ENCODE results near the gene PTGES3.
"Not testable (repeated sequence)": the region's sequence is repeated elsewhere in the genome, so short reads cannot be mapped to it uniquely, and the experiment has no call there.

The PTGES3 gene, protein sequence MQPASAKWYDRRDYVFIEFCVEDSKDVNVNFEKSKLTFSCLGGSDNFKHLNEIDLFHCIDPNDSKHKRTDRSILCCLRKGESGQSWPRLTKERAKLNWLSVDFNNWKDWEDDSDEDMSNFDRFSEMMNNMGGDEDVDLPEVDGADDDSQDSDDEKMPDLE

DNA sequence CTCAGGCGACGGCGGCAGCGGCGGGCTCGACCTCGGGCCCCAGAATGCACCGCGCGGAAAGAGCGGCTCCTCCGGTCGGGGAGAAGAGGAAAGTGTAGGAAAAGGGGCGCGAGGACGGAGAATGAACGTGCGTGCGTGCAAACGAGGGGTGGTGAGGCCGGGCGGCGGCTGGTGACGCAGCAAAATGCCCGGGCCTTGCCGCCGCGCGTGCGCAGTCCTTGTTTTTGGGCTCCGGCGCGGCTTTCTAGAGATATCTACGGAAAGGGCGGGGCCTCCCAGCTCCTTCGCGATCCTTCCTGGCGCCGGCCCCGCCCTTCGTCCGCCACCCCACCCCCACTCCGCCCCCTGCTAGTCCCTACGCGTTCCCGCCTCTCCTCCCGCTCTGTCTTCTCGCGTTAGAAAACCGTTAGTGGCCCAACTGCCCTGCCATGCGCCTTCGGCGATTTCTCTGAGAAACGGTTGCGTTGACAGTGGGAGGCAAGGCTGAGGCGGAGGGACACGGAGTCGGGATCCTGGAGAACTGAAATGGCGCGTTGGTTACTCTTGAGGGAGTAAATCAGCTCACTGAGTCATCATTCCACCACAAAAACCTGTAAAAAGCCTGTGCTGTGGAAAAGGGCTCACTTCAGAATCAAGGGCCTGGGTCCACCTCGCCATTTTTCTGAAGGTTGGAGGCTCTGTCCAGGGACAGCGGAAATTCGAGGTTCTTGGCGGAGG is at the start of gene PTGES3:
TSS of gene PTGES3 (minus strand) at position 156 of the 717 bp plus-strand sequence. CDS start 285 bp downstream, outside the sequence.
- peak; percentile 99 for DNase-seq

DNA sequence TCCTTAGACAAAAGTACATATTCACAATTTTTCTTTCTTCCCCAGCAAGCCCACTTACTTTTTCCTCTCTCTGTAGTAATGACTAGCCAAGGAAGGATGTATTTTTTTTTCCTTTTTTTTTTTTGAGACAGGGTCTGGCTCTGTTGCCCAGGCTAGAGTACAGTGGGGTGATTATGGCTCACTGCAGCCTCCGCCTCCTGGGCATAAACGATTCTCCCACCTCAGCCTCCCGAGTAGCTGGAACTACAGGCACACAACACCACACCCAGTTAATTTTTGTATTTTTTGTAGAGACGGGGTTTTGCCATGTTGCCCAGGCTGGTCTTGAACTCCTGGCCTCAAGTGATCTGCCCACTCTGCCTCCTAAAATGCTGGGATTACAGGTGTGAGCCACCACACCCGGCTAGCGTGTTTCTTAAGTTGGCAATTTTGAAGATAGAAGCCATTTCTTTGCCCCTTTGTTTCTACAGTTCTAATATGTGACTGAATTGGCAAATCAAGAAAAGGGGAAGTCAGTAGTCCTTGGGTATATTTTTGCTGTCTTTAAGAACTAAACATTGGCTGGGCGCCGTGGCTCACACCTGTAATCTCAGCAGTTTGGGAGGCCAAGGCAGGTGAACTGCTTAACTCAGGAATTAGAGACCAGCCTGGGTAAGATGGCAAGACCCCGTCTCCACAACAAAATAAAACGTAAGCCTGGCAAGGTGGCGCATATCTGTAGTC is 40.2 kb upstream of the PTGES3 start:
- no peak for DNase-seq

DNA sequence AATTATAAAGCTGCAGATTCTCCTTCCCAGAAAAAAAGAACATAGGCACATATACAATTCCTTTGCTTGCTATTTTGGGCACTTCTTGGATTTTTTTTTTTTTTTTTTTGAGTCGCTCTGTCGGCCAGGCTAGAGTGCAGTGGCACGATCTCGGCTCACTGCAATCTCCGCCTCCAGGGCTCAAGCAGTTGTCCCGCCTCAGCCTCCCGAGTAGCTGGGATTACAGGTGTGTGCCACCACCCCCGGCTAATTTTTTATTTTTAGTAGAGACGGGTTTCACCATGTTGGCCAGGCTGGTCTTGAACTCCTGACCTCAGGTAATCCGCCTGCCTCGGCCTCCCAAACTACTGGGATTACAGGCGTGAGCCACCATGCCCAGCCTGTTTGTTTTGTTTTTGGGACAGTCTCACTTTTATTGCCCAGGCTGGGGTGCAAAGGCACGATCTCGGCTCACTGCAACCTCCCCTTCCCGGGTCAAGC is 38.2 kb upstream of the PTGES3 start:
- DNase-seq, result not testable (repeated sequence)

DNA sequence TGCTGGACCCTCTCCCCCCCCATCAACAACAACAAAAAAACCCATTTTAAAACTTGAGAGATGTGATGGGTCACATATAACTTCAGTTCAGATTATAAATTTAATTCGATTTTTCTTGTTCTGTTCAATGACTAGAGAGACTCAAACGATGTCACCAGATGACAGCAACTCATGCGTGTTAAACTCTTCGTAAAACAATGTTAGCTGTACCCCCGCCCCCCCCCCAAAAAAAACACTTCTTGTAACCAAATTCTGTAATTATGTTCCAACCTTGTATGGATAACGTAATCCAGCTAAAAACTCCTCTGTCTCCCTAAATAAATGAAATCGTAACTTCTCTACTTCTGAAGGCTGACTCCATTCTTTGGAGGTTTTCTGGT is 37.6 kb upstream of the PTGES3 start:
- DNase-seq, result no peak

DNA sequence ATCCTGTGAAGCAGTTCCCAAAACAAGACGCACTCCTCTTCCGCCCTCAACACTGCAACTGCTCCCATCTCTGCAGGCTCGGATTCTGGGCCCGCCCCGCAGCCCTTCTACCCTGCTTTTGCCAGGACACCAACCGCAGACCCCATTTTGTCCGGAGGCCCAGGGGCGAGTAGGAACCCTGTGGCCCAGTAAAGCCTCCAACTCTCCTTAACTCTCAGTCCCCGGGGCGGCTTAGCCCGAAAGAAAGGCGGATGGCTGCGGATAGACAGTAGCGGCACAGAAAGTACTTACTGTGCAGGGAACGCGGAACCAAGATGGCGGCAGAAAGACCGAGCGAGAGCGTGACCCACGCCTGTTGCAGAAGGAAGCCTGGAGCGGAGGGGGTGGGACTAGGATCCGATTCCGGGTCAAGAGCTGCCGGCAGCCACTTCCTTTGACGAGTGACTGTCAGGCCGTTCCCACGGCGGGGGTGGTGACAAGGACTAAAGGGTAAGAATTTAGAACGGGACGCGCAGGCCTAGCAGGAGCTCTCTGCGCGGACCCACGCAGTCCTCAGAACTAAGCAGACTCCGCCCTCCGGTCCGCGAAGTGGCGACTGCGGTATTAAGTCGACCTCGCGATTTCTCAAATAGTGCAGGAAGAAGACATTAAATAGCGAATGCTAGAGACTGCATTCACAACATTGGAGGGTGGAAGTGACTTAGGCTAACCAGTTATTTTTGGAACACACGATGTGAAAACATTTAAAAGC is 37.1 kb upstream of the PTGES3 start, which contains the start of gene NACA:
TSS of gene NACA (minus strand) at position 328 of the 751 bp plus-strand sequence. CDS start 778 bp downstream, outside the sequence.
- peak; percentile 99 for DNase-seq

DNA sequence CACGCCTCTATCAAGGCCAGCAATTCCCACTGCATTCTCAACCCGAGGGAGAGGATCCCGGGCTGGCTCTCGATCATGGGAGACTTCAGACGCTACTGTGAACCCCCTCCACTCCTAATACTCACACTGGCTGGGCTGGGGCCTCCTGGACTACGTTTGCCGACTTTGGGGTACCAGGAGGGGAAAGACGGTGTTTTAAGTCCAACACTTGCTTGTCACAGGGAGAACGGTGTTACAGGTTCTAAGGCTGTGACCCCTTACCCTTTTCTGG is 36.6 kb upstream of the PTGES3 start:
- no peak for DNase-seq

DNA sequence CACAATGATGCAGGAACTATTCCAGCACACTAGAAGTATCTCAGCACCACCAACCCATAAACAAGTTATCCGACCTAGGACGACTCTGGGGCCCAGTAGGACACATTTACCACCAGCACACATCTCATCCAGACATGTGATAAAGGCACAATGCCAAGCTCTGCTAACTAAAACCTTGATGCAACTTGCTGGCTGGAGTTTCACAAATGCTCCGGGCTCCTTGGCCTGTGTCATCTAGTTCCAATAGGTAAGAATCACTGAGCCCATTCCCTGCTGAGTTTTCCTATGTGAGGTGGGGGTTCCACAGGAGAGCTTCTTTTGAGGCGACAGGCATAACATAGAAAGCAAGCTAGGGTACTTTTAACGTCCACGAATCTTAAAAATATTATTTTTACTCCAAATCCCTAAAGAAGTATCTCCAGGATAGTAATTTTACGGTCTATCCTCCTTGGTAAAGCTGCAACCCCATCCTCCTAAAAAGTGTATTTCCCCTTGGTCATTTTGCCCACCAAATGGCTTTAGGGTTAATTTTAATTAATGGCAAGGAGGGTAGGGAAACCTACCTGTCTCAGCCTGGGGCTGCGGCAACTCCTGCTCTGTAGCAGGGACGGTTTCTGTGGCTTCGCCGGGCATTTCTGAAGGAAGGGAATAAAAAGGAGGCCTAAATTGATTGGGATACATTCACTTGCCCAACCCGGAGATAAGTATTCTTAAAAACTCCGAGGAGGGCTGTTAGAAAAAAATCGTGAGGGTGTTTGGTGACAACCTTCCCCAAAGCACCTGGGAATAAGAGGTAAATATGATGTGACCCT is 36.0 kb upstream of the PTGES3 start:
- peak; percentile 64 for DNase-seq

DNA sequence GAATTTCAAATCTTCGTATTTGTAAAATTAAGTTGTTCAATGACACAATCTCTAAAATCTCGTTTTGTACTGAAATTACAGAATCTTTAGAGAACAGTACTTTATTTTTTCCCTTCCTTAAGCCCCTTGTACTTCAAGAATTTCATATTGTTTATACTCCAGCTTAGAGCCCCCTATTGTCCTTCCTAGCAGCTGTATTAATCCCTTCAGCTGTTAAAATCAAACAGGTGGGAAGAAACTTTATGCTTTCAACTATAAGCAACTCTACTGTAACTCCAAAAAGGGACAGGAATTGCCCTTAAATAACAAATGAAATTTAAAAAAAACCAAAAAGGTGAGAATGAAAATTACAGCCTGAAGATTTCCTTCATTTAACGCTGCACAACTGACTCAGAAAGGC is 35.3 kb upstream of the PTGES3 start:
- no peak for DNase-seq

DNA sequence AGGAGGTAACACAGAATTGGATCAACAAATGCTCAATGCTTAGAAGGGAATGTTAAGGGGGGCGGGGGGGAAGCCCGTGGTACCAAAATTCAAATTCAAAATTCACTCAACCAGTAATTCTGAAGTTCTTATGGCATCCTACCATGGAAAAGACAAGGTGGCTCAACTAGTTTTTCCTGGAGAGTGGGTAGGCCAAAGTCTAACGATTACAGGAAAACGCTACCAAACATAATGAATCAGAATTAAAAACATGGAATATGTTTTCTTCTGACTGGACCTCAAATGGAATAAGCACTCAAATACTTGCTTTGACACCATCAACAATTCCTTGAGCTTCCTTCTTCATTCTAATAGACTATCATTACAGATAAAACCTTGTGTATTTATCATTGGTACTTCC is 34.7 kb upstream of the PTGES3 start:
- no peak for DNase-seq

DNA sequence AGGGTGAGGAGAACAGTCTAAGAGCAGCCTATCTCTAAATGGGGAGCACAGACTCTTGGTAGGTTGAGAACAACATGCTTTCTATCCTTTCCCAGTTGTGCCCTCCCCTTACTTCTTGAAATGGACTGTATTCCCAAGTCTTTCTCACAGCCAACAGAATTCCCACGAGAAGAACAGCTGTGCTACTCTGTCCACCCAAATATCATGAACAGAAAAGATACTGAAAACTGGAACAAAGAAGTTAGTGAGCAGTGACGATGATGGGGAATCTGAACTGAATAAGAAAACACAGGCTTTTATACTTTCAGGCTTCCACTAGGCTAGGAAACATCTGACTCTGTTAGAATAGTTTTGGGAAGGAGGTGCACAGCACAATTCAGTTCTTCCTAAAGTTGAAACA is 33.6 kb upstream of the PTGES3 start:
- no peak for DNase-seq

DNA sequence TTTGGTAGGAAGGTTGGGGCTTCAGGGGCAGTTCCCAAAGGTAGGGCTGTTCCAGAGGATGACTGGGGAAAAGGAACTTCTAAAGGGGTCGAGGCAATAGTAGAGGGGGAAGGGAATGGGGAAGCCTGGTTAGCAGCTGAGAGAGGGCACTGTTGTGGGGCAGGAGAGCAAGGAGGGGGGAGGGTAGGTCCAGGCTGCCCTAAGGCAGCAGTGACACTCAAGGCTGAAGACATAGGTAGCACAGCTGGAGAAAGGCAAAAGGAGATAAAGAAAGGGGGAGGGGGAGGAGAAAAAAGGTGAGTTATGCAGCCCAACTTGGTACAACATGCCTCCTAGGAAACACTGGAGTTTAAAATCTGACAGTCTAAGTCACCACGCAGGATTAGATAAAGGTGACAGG is 33.1 kb upstream of the PTGES3 start:
- no peak for DNase-seq

DNA sequence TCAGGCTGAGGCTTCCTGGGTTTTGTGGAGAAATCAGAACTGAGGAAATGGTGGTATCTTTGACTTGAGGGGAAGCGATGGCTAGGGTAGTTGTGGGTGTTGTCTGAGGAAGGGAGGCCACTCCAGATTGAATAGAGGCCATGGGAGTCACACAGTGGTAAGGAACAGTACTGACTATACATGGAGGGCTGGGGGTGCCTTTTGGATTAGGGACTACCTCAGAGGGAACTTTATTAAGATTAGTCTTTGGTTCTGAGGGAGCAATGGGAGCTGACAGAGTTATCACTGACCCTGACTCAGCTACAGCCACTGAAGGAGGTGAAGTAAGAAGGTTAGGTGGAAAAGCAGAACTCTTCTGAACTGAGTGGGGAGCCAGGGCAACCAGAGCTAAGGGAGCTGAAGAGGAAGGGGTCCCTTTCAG is 32.7 kb upstream of the PTGES3 start:
- DNase-seq, result no peak

DNA sequence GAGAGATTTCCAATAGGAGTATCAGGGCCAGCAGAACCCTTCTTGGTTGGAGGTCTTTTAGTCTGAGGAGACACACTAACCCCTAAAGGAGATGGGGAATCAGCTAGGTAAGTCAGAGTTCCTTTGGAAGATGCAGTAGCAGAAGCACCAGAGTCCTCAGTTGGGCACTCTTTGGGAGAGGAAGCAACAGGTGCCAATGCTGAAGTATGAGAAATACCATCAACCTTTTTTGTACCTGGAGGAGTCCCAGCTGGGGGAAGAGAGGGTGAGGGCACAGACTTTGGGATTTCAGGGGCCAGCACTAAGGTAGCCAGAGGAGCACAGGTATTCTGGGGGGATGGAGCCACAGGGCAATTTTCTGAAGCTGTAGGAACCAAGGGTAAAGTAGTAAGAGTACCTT is 31.0 kb upstream of the PTGES3 start:
- no peak for DNase-seq

DNA sequence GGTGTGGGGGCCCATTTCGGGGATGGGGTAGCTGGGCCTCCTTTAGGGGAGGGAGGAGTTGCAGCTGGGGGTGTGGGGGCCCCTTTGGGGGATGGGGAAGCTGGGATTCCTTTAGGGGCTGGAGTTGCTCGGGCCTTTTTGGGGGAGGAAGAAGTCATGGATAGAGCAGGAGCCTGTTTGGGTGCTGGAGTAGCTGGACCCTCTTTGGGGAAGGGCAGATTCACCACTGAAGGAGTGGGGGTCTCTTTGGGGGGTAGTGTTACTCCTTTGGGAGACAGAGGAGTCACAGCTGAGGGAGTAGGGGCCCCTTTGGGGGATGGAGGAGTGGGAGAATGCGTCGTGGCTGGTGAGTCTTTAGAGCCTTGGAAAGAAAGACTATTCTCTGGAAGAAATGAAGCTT is 30.6 kb upstream of the PTGES3 start:
- no peak for DNase-seq

DNA sequence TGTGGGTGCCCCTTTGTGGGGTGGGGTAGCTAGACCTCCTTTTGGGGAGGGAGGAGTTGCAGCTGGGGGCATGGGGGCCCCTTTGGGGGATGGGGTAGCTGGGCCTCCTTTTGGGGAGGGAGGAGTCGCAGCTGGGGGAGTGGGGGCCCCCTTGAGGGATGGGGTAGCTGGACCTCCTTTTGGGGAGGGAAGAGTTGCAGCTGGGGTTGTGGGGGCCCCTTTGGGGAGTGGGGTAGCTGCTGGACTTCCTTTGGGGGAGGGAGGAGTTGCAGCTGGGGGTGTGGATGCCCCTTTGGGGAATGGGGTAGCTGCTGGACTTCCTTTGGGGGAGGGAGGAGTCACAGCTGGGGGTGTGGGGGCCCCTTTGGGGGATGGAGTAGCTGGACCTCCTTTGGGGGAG is 30.1 kb upstream of the PTGES3 start:
- DNase-seq, result no peak

DNA sequence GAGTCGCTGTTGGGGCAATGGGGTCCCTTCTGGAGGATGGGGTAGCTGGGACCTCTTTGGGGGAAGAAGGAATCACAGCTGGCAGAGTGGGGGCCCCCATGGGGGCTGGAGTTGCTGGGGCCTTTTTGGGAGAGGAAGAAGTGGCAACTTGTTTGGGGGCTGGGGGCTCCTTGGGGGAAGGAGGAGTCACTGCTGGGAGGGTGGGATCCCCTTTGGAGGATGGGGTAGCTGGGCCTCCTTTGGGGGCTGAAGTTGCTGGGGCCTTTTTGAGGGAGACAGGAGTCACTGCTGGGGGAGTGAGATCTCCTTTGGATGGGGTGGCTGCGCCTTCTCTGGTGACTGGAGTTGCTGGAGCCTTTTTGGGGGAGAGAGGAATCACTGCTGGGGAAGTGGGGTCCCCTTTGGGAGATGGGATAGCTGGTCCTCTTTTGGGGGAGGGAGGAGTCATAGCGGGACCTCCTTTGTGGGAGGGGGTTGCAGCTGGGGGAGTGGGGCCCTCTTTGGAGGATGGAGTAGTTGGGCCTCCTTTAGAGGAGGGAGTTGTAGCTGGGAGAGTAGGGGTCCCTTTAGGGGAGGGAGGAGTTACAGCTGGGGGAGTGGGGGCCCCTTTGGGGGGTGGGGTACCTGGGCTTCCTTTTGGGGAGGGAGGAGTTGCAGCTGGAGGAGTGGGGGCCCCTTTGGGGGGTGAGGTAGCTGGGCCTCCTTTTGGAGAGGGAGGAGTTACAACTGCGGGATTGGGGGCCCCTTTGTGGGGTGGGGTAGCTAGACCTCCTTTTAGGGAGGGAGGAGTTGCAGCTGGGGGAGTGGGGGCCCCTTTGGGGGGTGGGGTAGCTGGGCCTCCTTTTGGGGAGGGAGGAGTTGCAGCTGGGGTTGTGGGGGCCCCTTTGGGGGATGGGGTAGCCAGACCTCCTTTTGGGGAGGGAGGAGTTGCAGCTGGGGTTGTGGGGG is 29.1 kb upstream of the PTGES3 start:
- no peak for DNase-seq

DNA sequence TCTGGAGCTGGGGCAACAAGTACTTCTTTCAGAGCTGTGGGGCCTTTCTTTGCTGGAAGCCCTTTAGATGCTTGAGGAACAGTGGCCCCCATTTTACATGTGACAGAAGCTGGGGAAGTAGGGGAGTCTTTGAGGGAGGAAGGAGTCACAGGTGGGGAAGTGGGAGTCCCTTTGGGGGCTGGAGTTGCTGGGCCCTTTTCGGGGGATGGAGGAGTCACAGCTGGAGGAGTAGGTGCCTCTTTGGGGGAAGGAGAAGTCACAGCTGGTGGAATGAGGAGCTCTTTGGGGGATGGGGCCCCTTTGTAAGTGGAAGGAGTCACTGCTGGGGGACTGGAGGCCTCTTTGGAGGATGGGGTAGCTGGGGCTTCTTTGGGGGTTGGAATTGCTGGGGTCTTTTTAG is 28.4 kb upstream of the PTGES3 start:
- no peak for DNase-seq

DNA sequence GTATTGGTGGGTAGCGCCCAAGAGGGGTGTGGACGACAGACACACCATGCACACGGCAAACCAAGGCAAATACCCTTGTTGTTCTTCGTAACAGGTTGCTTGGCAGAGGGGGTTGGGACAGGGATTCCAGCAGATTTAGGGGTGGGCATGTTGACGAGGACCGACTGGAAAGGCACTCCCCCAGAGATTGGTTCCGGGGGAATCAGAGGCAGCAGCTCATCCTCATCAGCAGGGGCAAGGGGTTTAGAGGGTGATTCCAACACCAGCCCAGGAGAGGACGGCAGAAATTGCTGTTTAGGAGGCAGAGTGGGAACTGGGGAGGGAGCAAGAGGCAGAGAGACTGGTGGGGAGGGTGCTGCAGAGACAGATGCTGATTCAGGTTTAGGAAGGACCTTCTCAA is 27.7 kb upstream of the PTGES3 start:
- no peak for DNase-seq

DNA sequence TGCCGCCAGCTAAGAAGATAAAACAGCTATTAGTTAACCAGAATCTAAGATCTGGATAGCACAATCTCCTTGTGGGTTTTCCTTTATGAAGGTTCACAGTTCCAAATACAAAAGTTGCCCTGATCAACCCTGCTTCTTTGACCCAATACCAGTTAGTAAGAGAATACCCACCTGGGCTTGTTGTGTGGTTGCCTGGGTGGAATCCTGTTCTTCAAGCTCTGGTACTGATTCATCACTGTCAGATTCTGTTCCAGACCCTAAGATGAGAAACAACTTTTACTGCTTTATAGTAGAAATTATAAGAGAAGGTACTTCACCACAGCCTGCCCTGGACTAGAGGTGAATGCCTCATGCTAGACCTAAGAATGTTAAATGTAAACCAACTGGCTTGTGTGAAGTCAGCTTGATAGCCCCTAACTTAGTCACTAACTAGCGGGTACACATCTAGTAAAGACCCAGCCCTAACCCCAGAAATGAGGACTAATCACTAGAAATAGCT is 26.4 kb upstream of the PTGES3 start:
- DNase-seq, result no peak

DNA sequence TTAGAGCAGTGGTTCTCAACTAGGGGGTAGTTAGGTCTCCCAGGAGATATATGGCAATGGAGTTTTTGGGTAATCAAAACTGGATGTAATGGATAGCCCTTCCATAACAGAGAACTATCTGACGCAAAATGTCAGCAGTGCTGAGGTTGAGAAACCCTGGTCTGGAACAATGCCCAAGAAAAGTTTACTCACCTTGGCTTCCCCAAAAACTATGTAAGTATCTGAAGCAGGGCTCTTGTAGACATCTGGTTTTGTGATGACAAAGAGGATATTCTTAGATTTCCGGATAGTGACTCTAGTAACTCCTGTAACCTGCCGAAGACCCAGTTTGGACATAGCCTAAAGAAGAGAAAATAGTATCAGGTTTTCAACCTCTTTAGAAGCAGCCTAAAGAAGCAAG is 25.3 kb upstream of the PTGES3 start:
- no peak for DNase-seq

DNA sequence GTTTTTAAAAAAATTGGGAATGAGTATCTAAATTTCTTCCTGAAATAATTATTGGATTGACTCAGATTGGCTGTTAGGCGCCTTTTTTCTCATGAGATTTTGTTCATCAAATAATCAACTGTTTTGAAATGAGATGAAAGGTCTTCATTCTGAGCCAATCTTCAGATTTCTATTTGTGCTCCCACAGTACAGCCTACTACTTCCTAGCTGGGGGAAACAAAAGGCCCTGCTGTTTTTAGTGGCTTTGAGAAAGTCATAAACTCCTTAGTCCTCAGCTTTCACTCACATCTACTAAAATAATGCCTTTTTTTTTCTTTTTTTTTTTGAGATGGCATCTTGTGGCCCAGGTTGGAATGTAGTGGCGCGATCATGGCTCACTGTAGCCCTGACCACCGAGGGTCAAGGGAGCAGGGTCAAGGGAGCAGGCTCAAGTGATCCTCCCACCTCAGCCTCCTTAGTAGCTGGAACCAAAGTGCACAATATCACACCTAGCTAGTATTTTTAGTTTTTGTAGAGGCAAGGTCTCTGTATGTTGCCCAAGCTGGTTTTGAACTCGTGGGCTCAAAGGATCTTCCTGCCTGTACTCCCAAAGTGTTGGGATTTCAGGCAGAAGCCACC is 21.8 kb upstream of the PTGES3 start:
- no peak for DNase-seq

Measured in EL (cell line).